GM12801 (cell line): ENCODE data around the gene OTOGL.

ENCODE experiments used
- TF ChIP-seq, protein P1 (sequence below): IDR thresholded peaks from one replicate; pipeline ENCODE4 v1.5.1; 2011; ENCODE audit warnings: control low read depth; ENCODE audit not compliant: insufficient read length; ENCODE audit errors: extremely low read depth

Gene OTOGL

DNA sequence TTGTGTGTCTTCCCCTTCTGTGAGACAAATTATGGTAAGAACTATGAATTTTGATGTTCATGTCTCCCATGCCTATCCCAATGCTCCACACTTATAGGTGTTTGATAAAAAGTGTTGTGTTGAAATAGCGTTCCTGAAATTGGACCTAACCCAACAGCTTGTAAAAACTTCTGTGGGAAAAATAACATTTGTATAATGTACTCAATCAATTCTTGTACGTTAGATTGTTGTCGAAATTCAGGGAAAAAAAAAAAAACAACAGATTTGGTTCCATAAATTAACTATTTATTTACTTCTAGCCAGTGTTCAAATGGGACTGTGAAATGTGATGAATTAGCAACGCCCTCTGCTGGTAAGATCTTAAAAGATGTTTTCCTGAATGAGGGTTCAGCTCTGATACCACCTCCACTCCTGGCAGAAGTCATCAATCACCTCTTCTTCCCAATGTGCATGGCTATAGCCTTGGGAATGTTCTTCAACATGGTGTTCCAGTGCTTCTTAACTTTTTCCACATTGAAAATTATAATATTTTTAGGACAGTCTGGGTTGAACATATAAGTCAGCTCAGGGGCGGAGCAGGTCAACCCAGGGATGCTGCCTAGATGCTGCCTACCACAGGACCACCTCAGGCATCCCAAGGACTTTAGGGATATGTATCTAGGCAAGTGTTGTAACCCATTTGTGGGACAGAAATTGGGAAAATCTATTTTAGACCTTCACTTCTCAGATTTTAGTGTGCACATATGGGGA is 170.6 kb downstream of the OTOGL start:
- TF ChIP-seq, protein P1, sequence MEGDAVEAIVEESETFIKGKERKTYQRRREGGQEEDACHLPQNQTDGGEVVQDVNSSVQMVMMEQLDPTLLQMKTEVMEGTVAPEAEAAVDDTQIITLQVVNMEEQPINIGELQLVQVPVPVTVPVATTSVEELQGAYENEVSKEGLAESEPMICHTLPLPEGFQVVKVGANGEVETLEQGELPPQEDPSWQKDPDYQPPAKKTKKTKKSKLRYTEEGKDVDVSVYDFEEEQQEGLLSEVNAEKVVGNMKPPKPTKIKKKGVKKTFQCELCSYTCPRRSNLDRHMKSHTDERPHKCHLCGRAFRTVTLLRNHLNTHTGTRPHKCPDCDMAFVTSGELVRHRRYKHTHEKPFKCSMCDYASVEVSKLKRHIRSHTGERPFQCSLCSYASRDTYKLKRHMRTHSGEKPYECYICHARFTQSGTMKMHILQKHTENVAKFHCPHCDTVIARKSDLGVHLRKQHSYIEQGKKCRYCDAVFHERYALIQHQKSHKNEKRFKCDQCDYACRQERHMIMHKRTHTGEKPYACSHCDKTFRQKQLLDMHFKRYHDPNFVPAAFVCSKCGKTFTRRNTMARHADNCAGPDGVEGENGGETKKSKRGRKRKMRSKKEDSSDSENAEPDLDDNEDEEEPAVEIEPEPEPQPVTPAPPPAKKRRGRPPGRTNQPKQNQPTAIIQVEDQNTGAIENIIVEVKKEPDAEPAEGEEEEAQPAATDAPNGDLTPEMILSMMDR: no peak

GRCh38 chr12:80271780-80272179 is 172.4 kb downstream of the OTOGL start:
- TF ChIP-seq, protein P1: no peak

- TF ChIP-seq, protein P1: no peak
These were observed 173.1 kb downstream of the OTOGL start for GRCh38 chr12:80272387-80272915.

DNA sequence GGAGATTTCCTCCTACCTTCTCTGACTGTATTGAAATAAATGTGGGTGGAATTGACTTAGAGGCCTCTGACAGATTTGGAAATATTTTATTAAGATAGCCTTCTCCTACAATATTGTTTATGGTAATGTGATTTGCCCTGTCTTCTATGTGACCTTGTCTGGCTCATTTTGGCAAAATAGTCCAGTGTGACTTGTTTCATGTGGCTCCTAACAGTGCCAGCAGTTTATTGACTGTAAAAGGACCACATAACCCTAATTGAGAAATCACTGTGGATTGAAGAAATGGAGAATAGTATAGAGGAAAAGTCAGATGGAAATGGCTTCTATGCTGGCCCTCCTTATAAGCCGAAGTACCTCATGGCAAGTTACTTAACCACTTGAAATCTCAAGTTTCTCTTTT is 173.8 kb downstream of the OTOGL start:
- TF ChIP-seq, protein P1: no peak

DNA sequence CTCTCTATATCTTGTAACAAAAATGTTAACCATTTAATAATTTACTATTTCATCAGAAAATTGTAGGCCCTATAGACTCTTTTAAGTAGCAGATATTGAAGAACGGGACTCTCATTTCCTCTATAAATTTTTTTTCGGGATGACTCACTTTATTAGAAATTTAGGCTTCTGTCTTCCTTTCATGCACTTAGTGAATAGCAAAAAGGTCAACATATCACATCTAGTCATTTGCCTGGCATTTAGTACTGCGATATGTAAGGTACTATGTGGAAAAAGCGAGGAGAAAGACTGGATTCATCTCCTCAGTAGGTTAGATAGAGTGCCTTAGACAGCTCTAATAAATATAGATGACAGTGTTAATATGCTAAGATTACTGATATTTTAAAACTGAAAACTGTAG is 178.4 kb downstream of the OTOGL start:
- TF ChIP-seq, protein P1: no peak

DNA sequence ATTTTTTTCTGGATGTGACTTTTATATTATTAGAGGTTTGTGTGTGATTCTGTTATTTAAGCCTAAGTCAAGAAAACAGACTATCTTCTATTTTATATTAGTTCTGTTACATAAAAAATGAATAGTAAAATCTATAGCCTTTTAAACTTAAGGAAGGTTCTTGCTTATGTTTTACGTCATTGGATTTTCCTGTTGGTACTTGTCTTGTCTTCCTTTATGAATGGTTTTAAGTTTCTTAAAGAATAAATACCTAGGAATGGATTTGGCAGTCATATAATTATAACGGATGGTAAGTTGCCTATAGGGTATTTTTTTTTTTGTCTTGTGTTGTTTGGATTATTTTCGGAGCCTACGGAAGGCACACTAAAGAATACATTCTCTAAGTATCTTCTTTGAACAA is 182.9 kb downstream of the OTOGL start:
- TF ChIP-seq, protein P1: no peak

- TF ChIP-seq, protein P1: no peak
These were observed 183.4 kb downstream of the OTOGL start for GRCh38 chr12:80282761-80283160.
